Dedifferentiated amniotic fluid mesenchymal stem cell (primary cell): ENCODE measurements around the gene CSTA.
A peak's percentile ranks its signal among the peaks of the same experiment; 100 is the strongest.

Source experiments
- DNase-seq: peaks from one replicate; pipeline ENCODE4 v3.0.0-alpha.2; 2016; ENCODE audit errors: extremely low spot score

CSTA gene

DNA sequence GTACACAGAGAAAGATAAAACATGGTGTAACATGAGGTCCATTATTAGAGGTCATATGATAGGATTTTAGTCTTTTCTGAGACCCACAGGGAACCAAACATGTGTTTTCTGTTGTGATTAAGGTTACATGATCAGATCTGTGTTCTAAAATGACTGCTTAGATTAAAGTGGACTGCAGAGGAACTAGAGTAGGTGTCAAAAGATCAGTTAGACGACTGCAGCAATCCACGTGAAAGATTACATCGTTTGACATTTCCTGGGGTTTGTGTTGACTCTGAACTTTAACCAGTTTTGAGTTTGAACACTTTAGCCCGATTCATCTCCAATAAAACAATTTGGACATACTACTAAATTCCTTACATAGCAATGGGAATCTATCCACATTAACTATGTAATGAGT is 52.9 kb downstream of the CSTA start:
- DNase-seq: no peak

DNA sequence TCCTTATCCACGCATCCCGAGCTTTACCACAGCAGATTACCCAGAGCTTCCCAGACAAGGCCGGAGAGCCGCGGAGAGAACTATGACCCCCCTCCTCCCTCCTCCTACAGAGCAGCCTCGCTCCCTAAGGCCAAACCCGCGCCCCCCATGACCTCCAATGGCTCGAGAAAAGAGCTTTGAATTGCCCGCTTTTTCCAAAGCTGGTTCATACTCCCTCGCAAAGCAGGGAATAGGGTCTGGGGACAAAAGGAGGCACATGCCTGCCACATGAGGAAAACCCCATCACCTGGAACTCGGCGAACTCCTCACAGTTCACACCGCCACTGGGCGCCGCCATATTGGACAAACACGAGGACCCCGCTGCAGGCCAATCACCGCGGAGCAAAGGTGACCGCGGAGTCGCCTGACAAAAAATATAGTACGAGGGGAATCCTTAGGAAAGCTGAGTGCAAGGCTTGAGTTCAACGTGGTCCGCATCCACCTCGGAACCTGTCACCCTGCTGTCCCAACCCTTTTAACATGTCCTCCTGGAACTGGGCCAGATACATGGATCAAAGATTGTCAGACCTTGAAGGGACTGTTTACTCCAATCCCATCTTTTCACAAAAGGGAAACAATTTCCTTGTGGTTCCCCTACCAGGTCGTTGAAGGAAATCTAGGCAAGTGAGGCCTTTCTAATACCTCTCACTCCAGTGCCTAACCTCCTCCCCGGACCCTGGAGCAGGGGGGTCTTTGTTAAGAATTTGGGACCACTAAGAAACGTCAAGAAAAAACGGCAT is 58.0 kb downstream of the CSTA start, which contains the start of gene MIX23:
MIX23 (minus strand) TSS at position 344 of the 779 bp plus-strand sequence; CDS start at position 337, 7 bp downstream.
- DNase-seq: peak; percentile 72

DNA sequence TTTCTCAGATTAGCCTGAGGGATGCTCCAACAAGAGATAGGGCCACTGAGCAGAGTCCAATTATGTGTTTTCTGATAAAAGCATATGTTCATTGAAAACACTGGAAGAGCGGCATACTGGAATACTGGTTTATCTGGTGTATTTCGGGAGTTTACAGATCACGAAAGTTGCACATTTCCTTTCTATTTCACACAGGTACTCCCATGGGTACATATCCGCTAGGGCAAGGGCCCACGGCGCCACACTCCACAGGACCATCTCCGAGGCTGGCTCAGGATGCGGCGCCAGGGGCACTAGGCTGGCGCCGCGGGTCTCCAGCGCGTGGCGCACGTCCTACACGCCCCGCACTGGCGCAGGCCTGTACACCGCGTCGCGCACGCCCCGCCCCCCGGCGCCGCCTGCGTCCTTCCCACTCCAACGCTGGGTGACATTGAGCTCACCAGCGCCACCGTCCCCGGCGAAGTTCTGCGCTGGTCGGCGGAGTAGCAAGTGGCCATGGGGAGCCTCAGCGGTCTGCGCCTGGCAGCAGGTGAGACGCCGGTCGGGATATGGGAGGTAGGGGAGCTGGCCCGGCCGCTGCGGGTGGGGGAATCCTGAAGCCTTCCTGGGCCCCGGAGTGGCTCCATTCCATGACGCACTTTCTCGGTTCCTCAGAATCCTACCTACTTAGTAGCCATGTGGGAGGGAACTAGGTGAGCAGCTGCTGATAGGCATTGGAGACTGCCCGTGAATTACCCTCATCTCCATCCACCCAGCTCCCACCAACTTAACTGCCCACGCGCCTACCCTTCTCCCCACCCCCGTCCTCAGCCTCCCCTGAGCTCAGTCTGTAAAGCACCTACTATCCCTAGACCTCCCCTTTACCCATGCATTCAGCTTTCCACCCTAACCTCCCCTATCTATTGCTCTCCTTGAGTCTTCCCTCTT is 59.0 kb downstream of the CSTA start, which contains the start of gene FAM162A:
FAM162A (plus strand) TSS at position 412 of the 927 bp plus-strand sequence; CDS start at position 496, 84 bp downstream.
- DNase-seq: peak; percentile 83

DNA sequence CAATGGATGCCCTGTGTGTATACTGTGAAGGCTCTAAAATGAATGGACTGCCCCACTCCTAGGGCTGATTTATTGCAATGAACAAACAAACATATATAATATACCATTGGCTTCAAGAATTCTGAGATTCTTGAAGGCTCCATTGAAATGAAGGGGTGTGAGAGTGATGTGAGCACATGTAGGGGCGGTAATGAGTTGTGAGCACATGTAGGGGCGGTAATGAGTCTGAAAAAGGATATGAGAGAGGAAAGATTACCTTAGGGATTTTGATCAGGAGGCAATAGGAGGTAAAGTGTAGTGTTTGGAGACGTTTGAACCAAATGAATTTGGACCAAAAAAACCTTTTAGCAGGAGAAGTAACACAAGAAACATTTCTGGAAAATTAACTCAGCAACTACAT is 62.7 kb downstream of the CSTA start:
- no peak for DNase-seq

DNA sequence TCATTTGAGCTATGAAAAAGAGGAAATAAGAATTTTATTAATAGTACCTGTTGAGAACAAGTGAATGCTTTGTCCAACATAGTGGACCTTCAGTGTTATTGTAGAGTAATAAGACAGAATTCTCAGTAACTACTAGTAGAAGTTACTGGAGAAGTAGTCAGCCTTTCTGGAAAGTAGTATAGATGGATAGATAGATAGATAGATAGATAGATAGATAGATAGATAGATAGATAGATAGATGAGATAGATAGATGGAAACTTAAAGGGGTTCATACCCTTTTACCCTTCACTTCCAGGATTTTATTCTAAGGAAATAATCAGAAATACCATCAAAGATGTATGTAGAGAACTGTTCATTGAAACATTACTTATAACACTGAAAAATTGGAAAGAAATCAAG is 64.1 kb downstream of the CSTA start:
- DNase-seq: no peak

DNA sequence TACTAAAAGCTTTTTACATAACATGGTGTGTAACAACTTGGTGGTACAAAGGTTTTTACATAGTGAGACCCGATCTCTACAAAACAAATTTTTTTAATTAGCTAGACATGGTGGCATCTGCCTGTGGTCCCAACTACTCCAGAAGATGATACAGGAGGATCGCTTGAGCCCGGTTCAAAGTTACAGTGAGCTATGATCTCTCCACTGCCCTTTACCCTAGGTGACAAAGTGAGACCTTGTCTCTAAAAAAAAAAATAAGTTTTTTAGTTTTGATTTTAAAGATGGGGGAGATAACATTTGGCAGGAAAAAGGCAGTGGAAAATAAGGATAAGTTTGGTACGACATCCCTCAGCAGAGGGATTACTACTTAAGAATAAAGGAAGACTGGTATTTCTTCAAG is 64.8 kb downstream of the CSTA start:
- DNase-seq: no peak

DNA sequence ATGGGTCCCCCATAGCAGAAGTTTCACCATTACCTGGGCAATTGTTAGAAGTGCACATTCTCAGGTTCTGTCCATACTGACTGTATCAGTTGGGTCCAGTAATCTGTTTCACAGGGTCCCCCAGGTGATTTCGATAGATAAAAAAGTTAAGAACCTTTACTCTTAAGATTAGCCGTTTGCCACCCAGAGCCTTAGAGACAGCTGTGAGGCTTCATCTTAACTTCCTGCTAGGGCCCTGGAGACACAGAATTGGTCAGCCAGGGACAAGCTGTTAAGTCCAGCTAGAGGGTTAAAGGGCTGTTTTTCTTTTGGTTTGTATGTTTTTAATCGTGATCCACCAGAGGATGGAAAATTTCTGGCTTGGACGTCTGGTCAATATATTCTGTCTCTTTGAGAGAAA is 65.6 kb downstream of the CSTA start:
- no peak for DNase-seq
